Ishikawa (cell line): Measurements from ENCODE around the gene C4B.

Experiments
- MAX ChIP-seq: IDR thresholded peaks from 2 replicates; pipeline ENCODE4 v1.6.1; 2012
- REST ChIP-seq: IDR thresholded peaks from 2 replicates; pipeline ENCODE4 v1.6.1; 2012; ENCODE audit warnings: low read depth, mild to moderate bottlenecking
- TEAD4 ChIP-seq: IDR thresholded peaks from 2 replicates; pipeline ENCODE4 v1.6.1; 2012

- TF ChIP-seq MAX: no peak
- no peak for TF ChIP-seq TEAD4
- no peak for TF ChIP-seq REST
Measured at GRCh38 chr6:31978831-31979230, 35.8 kb upstream of the C4B start.
